Osteocyte (in vitro differentiated cells): Measurements from ENCODE around the gene MLST8. TPM values are rescaled to one million over a fixed set of nuclear protein-coding genes. Genes with fewer than 3 reads are reported as not detected.

Experiments
- DNase-seq: peaks from one replicate; pipeline ENCODE4 v3.0.0; 2021; ENCODE audit warnings: mixed read lengths; ENCODE audit not compliant: unreplicated experiment; ENCODE audit errors: extremely low spot score
- H3K27ac Mint-ChIP-seq: one replicate; pipeline ENCODE4 v1.8.0; 2021; ENCODE audit warnings: mild to moderate bottlenecking, mixed read lengths; ENCODE audit not compliant: unreplicated experiment
- H3K27me3 Mint-ChIP-seq: one replicate; pipeline ENCODE4 v1.8.0; 2021; ENCODE audit warnings: mixed read lengths; ENCODE audit not compliant: unreplicated experiment
- H3K36me3 Mint-ChIP-seq: one replicate; pipeline ENCODE4 v1.8.0; 2021; ENCODE audit warnings: mixed read lengths; ENCODE audit not compliant: unreplicated experiment
- H3K4me1 Mint-ChIP-seq: one replicate; pipeline ENCODE4 v1.8.0; 2021; ENCODE audit warnings: mixed read lengths; ENCODE audit not compliant: unreplicated experiment
- H3K4me3 Mint-ChIP-seq: one replicate; pipeline ENCODE4 v1.8.0; 2021; ENCODE audit warnings: mild to moderate bottlenecking, moderate library complexity, mixed read lengths; ENCODE audit not compliant: unreplicated experiment
- H3K9me3 Mint-ChIP-seq: one replicate; pipeline ENCODE4 v1.8.0; 2021; ENCODE audit warnings: mixed read lengths; ENCODE audit not compliant: unreplicated experiment
- CTCF ChIP-seq: fragments of 200-600 bp; sonication (generic); IDR thresholded peaks from 2 replicates; pipeline ENCODE4 v1.5.0; 2021; ENCODE audit warnings: antibody characterized with exemption, mild to moderate bottlenecking, moderate library complexity
- total RNA-seq: library from RNA; stranded (reverse); gene quantifications from 2 replicates; pipeline ENCODE4 v1.2.1, GENCODE V29; 2021

The MLST8 gene
- total RNA-seq, 1 donor from 2014 or later, result 60.2 TPM

GRCh38 chr16:2180962-2181923 lies 24.0 kb upstream of the MLST8 start:
- no peaks in the 10 kb centered on the region for H3K4me1 Mint-ChIP-seq
- TF ChIP-seq CTCF, result no peak
- no peak overlapping the region for H3K4me3 Mint-ChIP-seq
- DNase-seq, result no peak
- H3K27me3 Mint-ChIP-seq, result no peaks in the 10 kb centered on the region
- no peaks in the 10 kb centered on the region for H3K9me3 Mint-ChIP-seq
- no peak overlapping the region for H3K27ac Mint-ChIP-seq
- peaks cover 3% of the 10 kb centered on the region for H3K36me3 Mint-ChIP-seq

- H3K27me3 Mint-ChIP-seq, result no peaks in the 10 kb centered on the region
- H3K9me3 Mint-ChIP-seq, result no peaks in the 10 kb centered on the region
- H3K36me3 Mint-ChIP-seq, result peaks cover 2% of the 10 kb centered on the region
- no peak for DNase-seq
- no peak overlapping the region for H3K4me3 Mint-ChIP-seq
- H3K4me1 Mint-ChIP-seq, result no peaks in the 10 kb centered on the region
- no peak for TF ChIP-seq CTCF
- H3K27ac Mint-ChIP-seq, result no peak overlapping the region
These were observed 23.3 kb upstream of the MLST8 start for GRCh38 chr16:2181952-2182351.

- H3K27ac Mint-ChIP-seq, result no peak overlapping the region
- no peak for DNase-seq
These were observed 21.6 kb upstream of the MLST8 start for GRCh38 chr16:2183671-2184070.

GRCh38 chr16:2184346-2184745 lies 20.9 kb upstream of the MLST8 start:
- no peak overlapping the region for H3K27ac Mint-ChIP-seq
- no peak for TF ChIP-seq CTCF
- no peak for DNase-seq
- H3K27me3 Mint-ChIP-seq, result no peaks in the 10 kb centered on the region
- no peaks in the 10 kb centered on the region for H3K9me3 Mint-ChIP-seq
- no peaks in the 10 kb centered on the region for H3K36me3 Mint-ChIP-seq
- no peak overlapping the region for H3K4me3 Mint-ChIP-seq
- no peaks in the 10 kb centered on the region for H3K4me1 Mint-ChIP-seq

More at GRCh38 chr16:2183671-2184070, 21.6 kb upstream of the MLST8 start:
- Mint-ChIP-seq H3K9me3 (no peaks in the 10 kb centered on the region), H3K27me3 (no peaks in the 10 kb centered on the region), H3K36me3 (no peaks in the 10 kb centered on the region), H3K4me1 (no peaks in the 10 kb centered on the region), H3K4me3 (no peak overlapping the region)
- TF ChIP-seq CTCF, result no peak

GRCh38 chr16:2184962-2185361 lies 20.3 kb upstream of the MLST8 start:
- no peak for TF ChIP-seq CTCF
- DNase-seq, result no peak
- Mint-ChIP-seq H3K9me3 (no peaks in the 10 kb centered on the region), H3K36me3 (no peaks in the 10 kb centered on the region), H3K27me3 (no peaks in the 10 kb centered on the region), H3K4me1 (no peaks in the 10 kb centered on the region), H3K27ac (no peak overlapping the region), H3K4me3 (no peak overlapping the region)
